Measurements from ENCODE around the gene ENAH. TPM values are rescaled to one million over a fixed set of nuclear protein-coding genes. Genes with fewer than 3 reads are reported as not detected.

ENAH gene
- total RNA-seq, 2 experiments from 2014 or later = not detected

DNA sequence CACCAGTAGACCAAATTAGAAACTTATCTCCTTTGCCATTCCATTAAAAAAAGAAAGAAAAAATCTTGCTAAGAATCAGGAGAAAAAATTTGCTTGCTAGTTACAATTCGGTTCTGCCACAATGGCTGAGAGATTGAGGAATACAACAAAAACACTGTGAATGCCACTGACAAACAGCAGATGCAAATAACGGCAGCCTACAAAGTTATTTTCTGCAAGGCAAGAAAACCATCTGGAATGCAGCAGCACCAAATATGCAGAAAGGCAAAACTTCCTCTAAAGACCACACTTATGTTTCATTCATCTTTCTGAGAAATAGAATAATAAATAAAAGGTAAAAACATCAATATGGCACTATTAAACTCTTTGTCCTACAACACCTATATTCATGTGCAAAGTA is 75.7 kb downstream of the ENAH start:
- H3K9me3 Mint-ChIP-seq = no peaks in the 10 kb centered on the region
- H3K4me1 Mint-ChIP-seq = no peaks in the 10 kb centered on the region
- H3K27me3 Mint-ChIP-seq = peaks cover 16% of the 10 kb centered on the region
- ChIA-PET POLR2A (no interaction called here), CTCF (interaction anchor here (0.6 to 1.1 kb wide), 2 partner anchors 8 to 410 kb away, joined by 3 to 6 read pairs; no protein-coding TSS in a partner anchor)
- H3K36me3 Mint-ChIP-seq (ENCODE audit: low read depth) = no peaks in the 10 kb centered on the region
- no peak overlapping the region for H3K4me3 Mint-ChIP-seq
- H3K27ac Mint-ChIP-seq = no peak overlapping the region
- DNase-seq = no peak

DNA sequence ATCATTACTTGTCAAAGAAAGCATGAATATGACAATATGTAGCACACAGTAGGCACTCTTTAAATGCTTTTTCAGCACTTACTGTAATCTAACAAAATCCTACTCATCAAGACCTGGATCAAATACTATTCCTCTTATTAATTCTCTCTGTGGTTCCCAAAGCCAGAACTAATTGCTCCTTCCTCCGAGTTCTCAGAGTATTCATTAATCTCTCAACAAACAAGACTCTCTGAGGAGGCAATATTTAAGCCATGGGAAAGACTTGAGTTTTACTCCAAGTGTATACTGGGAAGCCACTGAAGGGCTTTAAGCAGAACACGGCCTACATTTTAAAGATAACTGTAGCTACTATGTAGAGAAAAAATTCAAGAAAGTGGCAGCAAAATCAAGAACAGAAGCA is 79.7 kb downstream of the ENAH start:
- POLR2A ChIA-PET = no interaction called here
- H3K4me1 Mint-ChIP-seq = no peaks in the 10 kb centered on the region
- no peaks in the 10 kb centered on the region for H3K9me3 Mint-ChIP-seq
- H3K27ac Mint-ChIP-seq = no peak overlapping the region
- DNase-seq = no peak
- peaks cover 5% of the 10 kb centered on the region for H3K27me3 Mint-ChIP-seq
- H3K36me3 Mint-ChIP-seq (ENCODE audit: low read depth) = no peaks in the 10 kb centered on the region
- CTCF ChIA-PET = no interaction called here
- H3K4me3 Mint-ChIP-seq = no peak overlapping the region

- H3K4me3 Mint-ChIP-seq = no peak overlapping the region
- ChIA-PET CTCF (no interaction called here), POLR2A (no interaction called here)
- H3K4me1 Mint-ChIP-seq = no peaks in the 10 kb centered on the region
- no peak for DNase-seq
- H3K9me3 Mint-ChIP-seq = no peaks in the 10 kb centered on the region
- H3K27ac Mint-ChIP-seq = no peak overlapping the region
- peaks cover 5% of the 10 kb centered on the region for H3K27me3 Mint-ChIP-seq
- no peaks in the 10 kb centered on the region for H3K36me3 Mint-ChIP-seq (ENCODE audit: low read depth)
Observed at GRCh38 chr1:225572422-225572821, 80.5 kb downstream of the ENAH start.

GRCh38 chr1:225567789-225568188 is 85.1 kb downstream of the ENAH start:
- Mint-ChIP-seq H3K4me3 (no peak overlapping the region), H3K9me3 (no peaks in the 10 kb centered on the region), H3K27me3 (peaks cover 10% of the 10 kb centered on the region), H3K27ac (no peak overlapping the region), H3K36me3 (ENCODE audit: low read depth) (no peaks in the 10 kb centered on the region), H3K4me1 (no peaks in the 10 kb centered on the region)
- DNase-seq = no peak
- POLR2A ChIA-PET = no interaction called here
- CTCF ChIA-PET = no interaction called here

- ChIA-PET CTCF (no interaction called here), POLR2A (no interaction called here)
- Mint-ChIP-seq H3K4me3 (no peak overlapping the region), H3K27me3 (peaks cover 11% of the 10 kb centered on the region), H3K36me3 (ENCODE audit: low read depth) (no peaks in the 10 kb centered on the region), H3K27ac (no peak overlapping the region), H3K9me3 (no peaks in the 10 kb centered on the region), H3K4me1 (no peaks in the 10 kb centered on the region)
- DNase-seq = no peak
Observed at GRCh38 chr1:225565847-225566246, 87.1 kb downstream of the ENAH start.

GRCh38 chr1:225561675-225562074 is 91.2 kb downstream of the ENAH start:
- ChIA-PET CTCF (interaction anchor here (1.7 kb wide), 1 partner anchor 88 kb away, joined by 3 read pairs; no protein-coding TSS in a partner anchor), POLR2A (no interaction called here)
- Mint-ChIP-seq H3K27me3 (peaks cover 19% of the 10 kb centered on the region), H3K36me3 (ENCODE audit: low read depth) (no peaks in the 10 kb centered on the region), H3K27ac (no peak overlapping the region), H3K9me3 (no peaks in the 10 kb centered on the region), H3K4me1 (no peaks in the 10 kb centered on the region), H3K4me3 (no peak overlapping the region)
- no peak for DNase-seq

- H3K27ac Mint-ChIP-seq = no peak overlapping the region
- H3K36me3 Mint-ChIP-seq (ENCODE audit: low read depth) = no peaks in the 10 kb centered on the region
- H3K9me3 Mint-ChIP-seq = no peaks in the 10 kb centered on the region
- CTCF ChIA-PET = no interaction called here
- H3K4me1 Mint-ChIP-seq = no peaks in the 10 kb centered on the region
- DNase-seq = no peak
- POLR2A ChIA-PET = no interaction called here
- peaks cover 19% of the 10 kb centered on the region for H3K27me3 Mint-ChIP-seq
- no peak overlapping the region for H3K4me3 Mint-ChIP-seq
Observed at GRCh38 chr1:225559902-225560301, 93.0 kb downstream of the ENAH start.

DNA sequence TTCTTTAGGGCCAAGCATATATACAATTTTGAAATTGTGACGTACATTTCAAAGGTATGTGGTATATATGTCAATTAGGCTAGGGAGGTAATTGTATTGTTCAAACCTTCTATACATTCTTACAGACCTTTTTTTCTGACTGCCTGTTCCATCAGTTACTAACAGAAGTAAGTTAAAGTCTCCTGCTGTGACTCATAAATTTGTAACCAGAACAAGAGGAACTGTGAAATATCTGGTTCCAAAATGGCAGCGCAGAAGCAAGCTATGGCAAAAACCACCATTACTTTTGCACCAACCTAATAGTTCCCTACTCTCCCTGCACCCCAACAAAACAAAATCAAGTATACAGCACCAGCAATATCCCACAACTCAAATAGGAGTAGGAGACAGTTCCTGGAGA is 93.6 kb downstream of the ENAH start:
- no peaks in the 10 kb centered on the region for H3K4me1 Mint-ChIP-seq
- ChIA-PET CTCF (no interaction called here), POLR2A (no interaction called here)
- no peak overlapping the region for H3K4me3 Mint-ChIP-seq
- H3K27ac Mint-ChIP-seq = no peak overlapping the region
- DNase-seq = no peak
- H3K9me3 Mint-ChIP-seq = no peaks in the 10 kb centered on the region
- H3K36me3 Mint-ChIP-seq (ENCODE audit: low read depth) = no peaks in the 10 kb centered on the region
- H3K27me3 Mint-ChIP-seq = peaks cover 19% of the 10 kb centered on the region

GRCh38 chr1:225556694-225557093 is 96.2 kb downstream of the ENAH start:
- ChIA-PET POLR2A (no interaction called here), CTCF (interaction anchor here (0.8 to 1.5 kb wide), 5 partner anchors 12 to 419 kb away, joined by 3 to 5 read pairs (median 3); no protein-coding TSS in a partner anchor)
- Mint-ChIP-seq H3K27me3 (peaks cover 19% of the 10 kb centered on the region), H3K9me3 (no peaks in the 10 kb centered on the region), H3K4me1 (no peaks in the 10 kb centered on the region), H3K36me3 (ENCODE audit: low read depth) (no peaks in the 10 kb centered on the region), H3K27ac (no peak overlapping the region), H3K4me3 (no peak overlapping the region)
- DNase-seq = no peak

- H3K27ac Mint-ChIP-seq = no peak overlapping the region
- H3K4me3 Mint-ChIP-seq = no peak overlapping the region
- ChIA-PET CTCF (interaction anchor here (1.5 kb wide), 1 partner anchor 420 kb away, joined by 4 read pairs; no protein-coding TSS in a partner anchor), POLR2A (no interaction called here)
- H3K4me1 Mint-ChIP-seq = no peaks in the 10 kb centered on the region
- no peaks in the 10 kb centered on the region for H3K36me3 Mint-ChIP-seq (ENCODE audit: low read depth)
- no peaks in the 10 kb centered on the region for H3K9me3 Mint-ChIP-seq
- DNase-seq = no peak
- peaks cover 19% of the 10 kb centered on the region for H3K27me3 Mint-ChIP-seq
Observed at GRCh38 chr1:225555821-225556220, 97.1 kb downstream of the ENAH start.

DNA sequence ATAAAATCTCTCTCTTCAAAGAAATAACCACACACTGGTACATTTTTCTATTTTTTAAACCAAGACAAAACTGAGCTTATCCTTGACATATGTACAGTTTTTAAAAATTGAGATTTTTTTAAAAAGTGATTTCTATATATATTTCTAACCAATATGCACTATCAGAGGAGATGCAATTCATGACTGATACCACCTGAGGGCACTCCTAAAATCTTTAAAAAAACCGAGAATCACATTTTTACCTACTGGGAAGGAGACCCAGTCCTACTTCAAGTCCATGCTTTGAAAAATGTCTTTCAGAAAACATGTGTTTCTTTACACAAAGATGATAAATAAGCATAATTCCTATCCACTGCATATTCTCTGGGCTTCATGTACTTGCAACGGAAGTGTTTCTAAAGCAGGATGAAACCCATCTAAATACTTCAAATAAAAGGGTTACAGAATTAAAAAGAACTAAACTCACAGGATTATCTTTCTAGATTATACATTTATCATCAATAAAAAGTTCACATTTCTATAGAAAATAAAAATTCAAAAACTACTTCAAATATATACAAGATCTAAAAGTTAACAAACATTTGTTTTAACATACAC is 98.6 kb downstream of the ENAH start:
- Mint-ChIP-seq H3K27me3 (peaks cover 17% of the 10 kb centered on the region), H3K4me3 (no peak overlapping the region), H3K4me1 (no peaks in the 10 kb centered on the region), H3K36me3 (ENCODE audit: low read depth) (no peaks in the 10 kb centered on the region), H3K27ac (no peak overlapping the region), H3K9me3 (no peaks in the 10 kb centered on the region)
- POLR2A ChIA-PET = no interaction called here
- CTCF ChIA-PET = interaction anchor here (0.8 to 2.4 kb wide), 8 partner anchors 9 to 419 kb away, joined by 3 to 7 read pairs (median 3); no protein-coding TSS in a partner anchor
- DNase-seq = no peak

GRCh38 chr1:225549821-225550220 is 103.1 kb downstream of the ENAH start:
- Mint-ChIP-seq H3K36me3 (ENCODE audit: low read depth) (no peaks in the 10 kb centered on the region), H3K27me3 (peaks cover 6% of the 10 kb centered on the region), H3K4me1 (peaks cover 2% of the 10 kb centered on the region), H3K9me3 (no peaks in the 10 kb centered on the region), H3K27ac (no peak overlapping the region), H3K4me3 (no peak overlapping the region)
- ChIA-PET CTCF (interaction anchor here (0.6 kb wide), 1 partner anchor 150 kb away, joined by 3 read pairs; no protein-coding TSS in a partner anchor), POLR2A (no interaction called here)
- DNase-seq = no peak

DNA sequence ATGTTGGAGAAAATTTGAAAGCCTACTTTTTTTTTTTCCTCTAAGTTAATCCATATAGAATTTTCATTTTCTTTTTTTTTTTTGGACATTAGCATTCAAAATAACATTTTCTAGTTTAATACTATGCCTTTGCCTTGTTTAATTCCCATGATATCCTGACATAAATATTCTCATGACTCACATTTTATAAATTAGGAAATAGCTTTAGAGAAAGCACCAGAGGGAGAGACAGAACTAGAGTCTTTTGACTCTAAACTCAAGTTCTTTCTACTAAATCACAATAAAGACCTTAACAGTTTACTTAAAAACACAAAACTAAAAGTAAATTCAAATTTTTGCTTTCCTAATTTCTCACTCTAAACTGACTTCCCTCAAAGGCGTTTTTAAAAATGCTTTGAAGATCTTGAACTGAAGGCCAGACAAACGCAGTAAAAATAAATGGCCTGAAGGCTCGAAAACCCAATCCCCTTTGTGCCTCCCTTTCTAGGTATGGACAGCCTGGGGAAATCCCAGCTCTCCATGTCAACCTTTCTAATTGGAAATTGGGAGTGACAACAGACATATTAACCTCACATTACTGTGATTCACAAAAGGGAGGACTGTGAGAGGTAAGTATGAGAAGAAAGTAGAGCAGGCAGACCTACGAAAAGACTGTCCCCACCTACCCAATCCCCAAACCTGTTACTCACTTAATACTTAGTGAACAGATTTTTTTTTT is 104.6 kb downstream of the ENAH start:
- peaks cover 6% of the 10 kb centered on the region for H3K27me3 Mint-ChIP-seq
- ChIA-PET POLR2A (no interaction called here), CTCF (interaction anchor here (0.5 to 0.7 kb wide), 3 partner anchors 31 to 890 kb away, joined by 3 to 4 read pairs (median 4); no protein-coding TSS in a partner anchor)
- peaks cover 2% of the 10 kb centered on the region for H3K4me1 Mint-ChIP-seq
- H3K4me3 Mint-ChIP-seq = no peak overlapping the region
- no peak for DNase-seq
- H3K9me3 Mint-ChIP-seq = no peaks in the 10 kb centered on the region
- H3K27ac Mint-ChIP-seq = no peak overlapping the region
- no peaks in the 10 kb centered on the region for H3K36me3 Mint-ChIP-seq (ENCODE audit: low read depth)

DNA sequence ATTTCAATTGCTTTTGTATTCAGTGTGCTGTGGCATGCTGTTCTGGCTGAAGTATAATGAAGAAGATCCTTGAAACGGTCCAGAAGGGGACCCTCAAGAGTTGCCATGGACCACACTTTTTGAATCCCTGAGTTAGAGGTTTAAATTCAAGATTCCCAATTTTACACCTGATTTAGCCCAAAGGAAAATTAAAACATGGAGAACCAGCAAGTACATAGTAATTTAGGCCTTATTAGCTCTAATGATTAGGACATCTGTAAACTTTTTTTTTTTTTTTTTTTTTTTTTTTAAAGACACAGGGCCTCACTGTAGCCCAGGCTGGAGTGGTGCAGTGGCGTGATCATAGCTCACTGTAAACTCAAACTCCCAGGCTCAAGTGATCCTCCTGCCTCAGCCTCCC is 107.3 kb downstream of the ENAH start:
- Mint-ChIP-seq H3K36me3 (ENCODE audit: low read depth) (no peaks in the 10 kb centered on the region), H3K4me3 (no peak overlapping the region), H3K9me3 (no peaks in the 10 kb centered on the region), H3K27ac (no peak overlapping the region), H3K27me3 (peaks cover 4% of the 10 kb centered on the region), H3K4me1 (peaks cover 2% of the 10 kb centered on the region)
- CTCF ChIA-PET = interaction anchor here (1.0 to 1.3 kb wide), 2 partner anchors 65 to 232 kb away, joined by 3 to 4 read pairs; partner anchors contain the start of gene SRP9
- no peak for DNase-seq
- POLR2A ChIA-PET = no interaction called here
